GM18907 (cell line): ENCODE measurements around the gene ZNF467.

Experiments used
- ATAC-seq: cut with Tn5 transposase; IDR thresholded peaks from one replicate; pipeline ENCODE4 v1.9.1; 2021; ENCODE audit warnings: mild to moderate bottlenecking, moderate library complexity; ENCODE audit not compliant: unreplicated experiment

The ZNF467 gene

GRCh38 chr7:149716007-149716931 lies 57.1 kb downstream of the ZNF467 start:
- ATAC-seq: no peak

GRCh38 chr7:149715476-149715875 lies 57.9 kb downstream of the ZNF467 start:
- ATAC-seq: no peak

- peak; percentile 25 for ATAC-seq
Measured at GRCh38 chr7:149714910-149715471, 58.4 kb downstream of the ZNF467 start.
